Liver (tissue), 9 donors: ENCODE results near the gene GRIK1. TPM values are rescaled to one million over a fixed set of nuclear protein-coding genes. Genes with fewer than 3 reads are reported as not detected.

Experiments used
- DNase-seq: peaks from one replicate; pipeline ENCODE4 v3.0.0-alpha.2; 2017; ENCODE audit warnings: low spot score
- H3K27ac ChIP-seq, 2 donors: one replicate each; pipeline ENCODE4 v1.7.0; 2013; ENCODE audit warnings: inconsistent platforms in 2 of 2, low read length in 2 of 2, control low read depth in 1 of 2, low read depth in 1 of 2, mild to moderate bottlenecking in 1 of 2
- H3K27me3 ChIP-seq, 4 donors: one replicate each; pipeline versions ENCODE4 v1.6.1 to v1.7.0; 2013; ENCODE audit warnings: low read length in 3 of 4, inconsistent platforms in 1 of 4, mild to moderate bottlenecking in 1 of 4, moderate library complexity in 1 of 4; ENCODE audit not compliant: control insufficient read depth in 4 of 4, insufficient read depth in 4 of 4
- H3K36me3 ChIP-seq, 4 donors: one replicate each; pipeline versions ENCODE4 v1.6.1 to v1.7.0; 2013; ENCODE audit warnings: low read length in 3 of 4, mild to moderate bottlenecking in 3 of 4, low read depth in 1 of 4, moderate library complexity in 1 of 4; ENCODE audit not compliant: control insufficient read depth in 4 of 4, insufficient read depth in 3 of 4
- H3K4me1 ChIP-seq, 4 donors: one replicate each; pipeline versions ENCODE4 v1.6.1 to v1.7.0; 2013; ENCODE audit warnings: low read length in 3 of 4, mild to moderate bottlenecking in 3 of 4, moderate library complexity in 1 of 4; ENCODE audit not compliant: control insufficient read depth in 4 of 4, insufficient read depth in 4 of 4
- H3K4me3 ChIP-seq, 3 donors: one replicate each; pipeline versions ENCODE4 v1.6.1 to v1.7.0; 2013; ENCODE audit warnings: low read length in 3 of 3, control low read depth in 1 of 3, low read depth in 1 of 3, mild to moderate bottlenecking in 1 of 3
- H3K9ac ChIP-seq, 2 donors: one replicate each; pipeline ENCODE4 v1.7.0; 2013; ENCODE audit warnings: low read length in 2 of 2, mild to moderate bottlenecking in 2 of 2, moderate library complexity in 2 of 2, control low read depth in 1 of 2, low read depth in 1 of 2
- H3K9me3 ChIP-seq, 4 donors: one replicate each; pipeline versions ENCODE4 v1.6.1 to v1.7.0; 2013; ENCODE audit warnings: low read length in 3 of 4; ENCODE audit not compliant: control insufficient read depth in 4 of 4
- EGR1 ChIP-seq, 2 donors: IDR thresholded peaks; 2 replicates each; pipeline ENCODE4 v1.6.1; 2016 to 2018; ENCODE audit warnings: antibody characterized with exemption in 2 of 2, low read depth in 2 of 2
- FOXA1 ChIP-seq: IDR thresholded peaks from 2 replicates; pipeline ENCODE4 v1.6.1; 2016; ENCODE audit warnings: antibody characterized with exemption
- FOXA2 ChIP-seq: IDR thresholded peaks from 2 replicates; pipeline ENCODE4 v1.6.1; 2016; ENCODE audit warnings: antibody characterized with exemption
- GABPA ChIP-seq, 2 donors: IDR thresholded peaks in 1 of 2; conservative IDR thresholded peaks in 1 of 2; 2 replicates each; pipeline ENCODE4 v1.6.1; 2016; ENCODE audit warnings: antibody characterized with exemption in 2 of 2, mild to moderate bottlenecking in 1 of 2, moderate library complexity in 1 of 2
- HNF4A ChIP-seq, 2 donors: conservative IDR thresholded peaks; 2 replicates each; pipeline ENCODE4 v1.6.1; 2016; ENCODE audit warnings: antibody characterized with exemption in 2 of 2, mild to moderate bottlenecking in 2 of 2
- HNF4G ChIP-seq: IDR thresholded peaks from 2 replicates; pipeline ENCODE4 v1.6.1; 2016; ENCODE audit warnings: antibody characterized with exemption
- JUND ChIP-seq, 2 donors: IDR thresholded peaks; 2 replicates each; pipeline ENCODE4 v1.6.1; 2016; ENCODE audit warnings: antibody characterized with exemption in 2 of 2
- MAX ChIP-seq: IDR thresholded peaks from 2 replicates; pipeline ENCODE4 v1.6.1; 2016; ENCODE audit warnings: antibody characterized with exemption
- NR2F2 ChIP-seq: IDR thresholded peaks from 2 replicates; pipeline ENCODE4 v1.6.1; 2016; ENCODE audit warnings: antibody characterized with exemption
- RAD21 ChIP-seq, 2 donors: IDR thresholded peaks; 2 replicates each; pipeline ENCODE4 v1.6.1; 2016; ENCODE audit warnings: antibody characterized with exemption in 2 of 2, mild to moderate bottlenecking in 2 of 2
- RXRA ChIP-seq, 2 donors: IDR thresholded peaks; 2 replicates each; pipeline ENCODE4 v1.6.1; 2017 to 2018; ENCODE audit warnings: antibody characterized with exemption in 2 of 2, mild to moderate bottlenecking in 1 of 2
- SP1 ChIP-seq: IDR thresholded peaks from 2 replicates; pipeline ENCODE4 v1.6.1; 2018; ENCODE audit warnings: antibody characterized with exemption, mild to moderate bottlenecking
- TAF1 ChIP-seq: conservative IDR thresholded peaks from 2 replicates; pipeline ENCODE4 v1.6.1; 2016; ENCODE audit warnings: antibody characterized with exemption, mild to moderate bottlenecking
- YY1 ChIP-seq: IDR thresholded peaks from 2 replicates; pipeline ENCODE4 v1.6.1; 2016; ENCODE audit warnings: antibody characterized with exemption, mild to moderate bottlenecking
- WGBS: extraction: QIAGEN DNeasy Blood & Tissue Kit; methylation state at CpG from one replicate; pipeline ENCODE4 v1.1.7; 2013; 5-methylcytosine and 5-hydroxymethylcytosine counted together
- polyA plus RNA-seq, 2 donors: library from polyadenylated mRNA; stranded (reverse) in 1 of 2; unstranded in 1 of 2; fragments of 200-250 nt in 1 of 2; fragments of >200 nt in 1 of 2; fragmentation: Nextera tagmentation in 1 of 2; extraction: Ambion mirVana in 1 of 2; gene quantifications; one replicate each; pipeline versions ENCODE4 v1.2.1 to v1.2.3, GENCODE V29; 2013 to 2015
- total RNA-seq, 2 donors: library from RNA; depleted of rRNA; stranded (reverse); fragments of >200 nt; gene quantifications; one replicate each; pipeline ENCODE4 v1.2.3, GENCODE V29; 2014
- TF ChIP-seq, protein P1 (sequence below): fragments of 150-350 bp; IDR thresholded peaks from 2 replicates; pipeline ENCODE4 v1.5.1; 2017; ENCODE audit warnings: improper control_type of control experiment, low read depth, low read length; ENCODE audit not compliant: missing input control
- TF ChIP-seq, protein P2 (sequence below): IDR thresholded peaks from 2 replicates; pipeline ENCODE4 v1.6.1; 2016; ENCODE audit warnings: antibody characterized with exemption
- TF ChIP-seq, protein P3 (sequence below): IDR thresholded peaks from 2 replicates; pipeline ENCODE4 v1.6.1; 2016; ENCODE audit warnings: antibody characterized with exemption, mild to moderate bottlenecking
- TF ChIP-seq, protein P4 (sequence below): IDR thresholded peaks from 2 replicates; pipeline ENCODE4 v1.6.1; 2016; ENCODE audit warnings: antibody characterized with exemption
- donor health status: healthy.
- donor health status: healthy.
- donor health status: healthy.
- donor health status: healthy.
- donor health status: healthy.

GRIK1 gene
- total and polyA plus RNA-seq, 4 donors = 0.02 to 0.14 (median 0.05) TPM; not detected in 1

GRCh38 chr21:29942034-29942433 lies 2.2 kb upstream of the GRIK1 start (continued):
- TF ChIP-seq, protein P1, sequence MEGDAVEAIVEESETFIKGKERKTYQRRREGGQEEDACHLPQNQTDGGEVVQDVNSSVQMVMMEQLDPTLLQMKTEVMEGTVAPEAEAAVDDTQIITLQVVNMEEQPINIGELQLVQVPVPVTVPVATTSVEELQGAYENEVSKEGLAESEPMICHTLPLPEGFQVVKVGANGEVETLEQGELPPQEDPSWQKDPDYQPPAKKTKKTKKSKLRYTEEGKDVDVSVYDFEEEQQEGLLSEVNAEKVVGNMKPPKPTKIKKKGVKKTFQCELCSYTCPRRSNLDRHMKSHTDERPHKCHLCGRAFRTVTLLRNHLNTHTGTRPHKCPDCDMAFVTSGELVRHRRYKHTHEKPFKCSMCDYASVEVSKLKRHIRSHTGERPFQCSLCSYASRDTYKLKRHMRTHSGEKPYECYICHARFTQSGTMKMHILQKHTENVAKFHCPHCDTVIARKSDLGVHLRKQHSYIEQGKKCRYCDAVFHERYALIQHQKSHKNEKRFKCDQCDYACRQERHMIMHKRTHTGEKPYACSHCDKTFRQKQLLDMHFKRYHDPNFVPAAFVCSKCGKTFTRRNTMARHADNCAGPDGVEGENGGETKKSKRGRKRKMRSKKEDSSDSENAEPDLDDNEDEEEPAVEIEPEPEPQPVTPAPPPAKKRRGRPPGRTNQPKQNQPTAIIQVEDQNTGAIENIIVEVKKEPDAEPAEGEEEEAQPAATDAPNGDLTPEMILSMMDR = no peak
- no peak for TF ChIP-seq MAX
- TF ChIP-seq RXRA (IDR thresholded peaks at IDR 0.05) = no peak

DNA sequence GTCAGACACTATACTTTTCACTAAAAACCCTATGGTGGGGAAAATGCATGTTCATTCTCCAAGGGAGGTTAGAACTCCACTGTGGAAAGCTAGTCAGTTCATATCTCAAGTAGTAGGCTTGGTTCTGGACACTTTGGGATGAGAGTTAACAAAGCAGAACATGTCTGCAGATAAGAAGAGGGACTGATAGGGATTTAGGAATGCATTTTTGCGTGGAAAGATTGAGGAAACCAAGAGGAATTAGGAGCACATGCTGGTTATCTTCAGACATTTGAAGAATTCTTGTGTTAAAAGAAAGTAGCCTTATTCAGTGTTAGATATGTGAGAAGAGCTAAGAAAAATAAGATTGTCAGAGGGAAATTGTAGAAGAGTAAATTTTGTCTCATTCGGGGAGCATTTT lies 1.2 kb upstream of the GRIK1 start:
- WGBS = 63% methylated on average over 2 of the region's 2 CpGs
- Histone ChIP-seq H3K36me3 (no peaks in the 10 kb centered on the region), H3K9ac (no peak overlapping the region), H3K27me3 (peaks cover 0 to 9% (median 0%) of the 10 kb centered on the region in 4 donors), H3K4me3 (no peak overlapping the region), H3K4me1 (peaks cover 0 to 6% (median 0%) of the 10 kb centered on the region in 4 donors), H3K27ac (no peak overlapping the region), H3K9me3 (peaks cover 0 to 2% (median 0%) of the 10 kb centered on the region in 4 donors)
- no peak for DNase-seq
- TF ChIP-seq YY1 = no peak
- TF ChIP-seq FOXA1 = no peak
- TF ChIP-seq, protein P2, sequence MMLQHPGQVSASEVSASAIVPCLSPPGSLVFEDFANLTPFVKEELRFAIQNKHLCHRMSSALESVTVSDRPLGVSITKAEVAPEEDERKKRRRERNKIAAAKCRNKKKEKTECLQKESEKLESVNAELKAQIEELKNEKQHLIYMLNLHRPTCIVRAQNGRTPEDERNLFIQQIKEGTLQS = no peak
- no peak for TF ChIP-seq HNF4G
- no peak for TF ChIP-seq TAF1
- no peak for TF ChIP-seq EGR1 (IDR thresholded peaks at IDR 0.05; ENCODE audit: low read depth in 2 of 2)
- TF ChIP-seq JUND (IDR thresholded peaks at IDR 0.05) = no peak
- no peak for TF ChIP-seq SP1
- TF ChIP-seq HNF4A (conservative IDR thresholded peaks at IDR 0.05) = no peak
- TF ChIP-seq NR2F2 = no peak
- TF ChIP-seq, protein P1 = no peak
- no peak for TF ChIP-seq RAD21 (IDR thresholded peaks at IDR 0.05)
- TF ChIP-seq GABPA (IDR thresholded peaks at IDR 0.05 in 1 of 2, conservative IDR thresholded peaks at IDR 0.05 in 1 of 2) = no peak
- no peak for TF ChIP-seq FOXA2
- TF ChIP-seq, protein P3, sequence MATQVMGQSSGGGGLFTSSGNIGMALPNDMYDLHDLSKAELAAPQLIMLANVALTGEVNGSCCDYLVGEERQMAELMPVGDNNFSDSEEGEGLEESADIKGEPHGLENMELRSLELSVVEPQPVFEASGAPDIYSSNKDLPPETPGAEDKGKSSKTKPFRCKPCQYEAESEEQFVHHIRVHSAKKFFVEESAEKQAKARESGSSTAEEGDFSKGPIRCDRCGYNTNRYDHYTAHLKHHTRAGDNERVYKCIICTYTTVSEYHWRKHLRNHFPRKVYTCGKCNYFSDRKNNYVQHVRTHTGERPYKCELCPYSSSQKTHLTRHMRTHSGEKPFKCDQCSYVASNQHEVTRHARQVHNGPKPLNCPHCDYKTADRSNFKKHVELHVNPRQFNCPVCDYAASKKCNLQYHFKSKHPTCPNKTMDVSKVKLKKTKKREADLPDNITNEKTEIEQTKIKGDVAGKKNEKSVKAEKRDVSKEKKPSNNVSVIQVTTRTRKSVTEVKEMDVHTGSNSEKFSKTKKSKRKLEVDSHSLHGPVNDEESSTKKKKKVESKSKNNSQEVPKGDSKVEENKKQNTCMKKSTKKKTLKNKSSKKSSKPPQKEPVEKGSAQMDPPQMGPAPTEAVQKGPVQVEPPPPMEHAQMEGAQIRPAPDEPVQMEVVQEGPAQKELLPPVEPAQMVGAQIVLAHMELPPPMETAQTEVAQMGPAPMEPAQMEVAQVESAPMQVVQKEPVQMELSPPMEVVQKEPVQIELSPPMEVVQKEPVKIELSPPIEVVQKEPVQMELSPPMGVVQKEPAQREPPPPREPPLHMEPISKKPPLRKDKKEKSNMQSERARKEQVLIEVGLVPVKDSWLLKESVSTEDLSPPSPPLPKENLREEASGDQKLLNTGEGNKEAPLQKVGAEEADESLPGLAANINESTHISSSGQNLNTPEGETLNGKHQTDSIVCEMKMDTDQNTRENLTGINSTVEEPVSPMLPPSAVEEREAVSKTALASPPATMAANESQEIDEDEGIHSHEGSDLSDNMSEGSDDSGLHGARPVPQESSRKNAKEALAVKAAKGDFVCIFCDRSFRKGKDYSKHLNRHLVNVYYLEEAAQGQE = no peak
- TF ChIP-seq MAX = no peak
- TF ChIP-seq, protein P4, sequence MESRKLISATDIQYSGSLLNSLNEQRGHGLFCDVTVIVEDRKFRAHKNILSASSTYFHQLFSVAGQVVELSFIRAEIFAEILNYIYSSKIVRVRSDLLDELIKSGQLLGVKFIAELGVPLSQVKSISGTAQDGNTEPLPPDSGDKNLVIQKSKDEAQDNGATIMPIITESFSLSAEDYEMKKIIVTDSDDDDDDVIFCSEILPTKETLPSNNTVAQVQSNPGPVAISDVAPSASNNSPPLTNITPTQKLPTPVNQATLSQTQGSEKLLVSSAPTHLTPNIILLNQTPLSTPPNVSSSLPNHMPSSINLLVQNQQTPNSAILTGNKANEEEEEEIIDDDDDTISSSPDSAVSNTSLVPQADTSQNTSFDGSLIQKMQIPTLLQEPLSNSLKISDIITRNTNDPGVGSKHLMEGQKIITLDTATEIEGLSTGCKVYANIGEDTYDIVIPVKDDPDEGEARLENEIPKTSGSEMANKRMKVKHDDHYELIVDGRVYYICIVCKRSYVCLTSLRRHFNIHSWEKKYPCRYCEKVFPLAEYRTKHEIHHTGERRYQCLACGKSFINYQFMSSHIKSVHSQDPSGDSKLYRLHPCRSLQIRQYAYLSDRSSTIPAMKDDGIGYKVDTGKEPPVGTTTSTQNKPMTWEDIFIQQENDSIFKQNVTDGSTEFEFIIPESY = no peak
